T-helper 2 cell treated with Interferon-gamma antibody and Interleukin-4, amounts not matched to agents 100 ng/mL and 5 ng/mL, for 36 hours (primary cell): ENCODE measurements around the gene EMX2. TPM values are rescaled to one million over a fixed set of nuclear protein-coding genes. Genes with fewer than 3 reads are reported as not detected.

Source experiments
- intact Hi-C: fragments of 100-400 bp; cut with micrococcal nuclease; formaldehyde crosslinking; loops from one replicate; pipeline ENCODE4 v1.15.1; 2023
- total RNA-seq: library from RNA; stranded (reverse); gene quantifications from 2 replicates; pipeline ENCODE4 v1.2.3, GENCODE V29; 2022

The EMX2 gene
- total RNA-seq, 1 donor from 2014 or later: not detected

GRCh38 chr10:117543225-117544003 is 868 bp downstream of the EMX2 start:
- intact Hi-C loops: loop anchor here (2.0 to 10.0 kb wide), 2 partner anchors 409 to 1051 kb away; partner anchors contain the start of gene PRLHR

- intact Hi-C loops: loop anchor here (2.0 to 10.0 kb wide), 2 partner anchors 409 to 1051 kb away; partner anchors contain the start of gene PRLHR
Observed at GRCh38 chr10:117544004-117544701, 1.6 kb downstream of the EMX2 start.

GRCh38 chr10:117544711-117545140 is 2.2 kb downstream of the EMX2 start:
- intact Hi-C loops: loop anchor here (2.0 to 10.0 kb wide), 2 partner anchors 410 to 1050 kb away; partner anchors contain the start of gene PRLHR

- intact Hi-C loops: loop anchor here (2.0 to 10.0 kb wide), 2 partner anchors 411 to 1049 kb away; partner anchors contain the start of gene PRLHR
Observed at GRCh38 chr10:117545141-117546019, 2.8 kb downstream of the EMX2 start.

GRCh38 chr10:117546020-117546580 is 3.6 kb downstream of the EMX2 start:
- intact Hi-C loops: loop anchor here (10.0 kb wide), 1 partner anchor 1049 kb away; the partner anchor contains the start of gene PRLHR

GRCh38 chr10:117546581-117547015 is 4.1 kb downstream of the EMX2 start:
- intact Hi-C loops: loop anchor here (10.0 kb wide), 1 partner anchor 1048 kb away; the partner anchor contains the start of gene PRLHR

- intact Hi-C loops: loop anchor here (10.0 kb wide), 1 partner anchor 1048 kb away; the partner anchor contains the start of gene PRLHR
Observed at GRCh38 chr10:117547016-117547715, 4.6 kb downstream of the EMX2 start.

- intact Hi-C loops: loop anchor here (10.0 kb wide), 1 partner anchor 1047 kb away; the partner anchor contains the start of gene PRLHR
Observed at GRCh38 chr10:117547716-117548668, 5.4 kb downstream of the EMX2 start.

GRCh38 chr10:117549100-117549585 is 6.6 kb downstream of the EMX2 start:
- intact Hi-C loops: loop anchor here (10.0 kb wide), 1 partner anchor 1046 kb away; the partner anchor contains the start of gene PRLHR

GRCh38 chr10:117550076-117550475 is 7.5 kb downstream of the EMX2 start:
- intact Hi-C loops: loop anchor here (2.0 kb wide), 1 partner anchor 13 kb away; no protein-coding TSS in a partner anchor

GRCh38 chr10:117550599-117551329 is 8.2 kb downstream of the EMX2 start:
- intact Hi-C loops: loop anchor here (2.0 kb wide), 1 partner anchor 14 kb away; no protein-coding TSS in a partner anchor

GRCh38 chr10:117551330-117552155 is 9.0 kb downstream of the EMX2 start:
- intact Hi-C loops: loop anchor here (2.0 kb wide), 1 partner anchor 15 kb away; no protein-coding TSS in a partner anchor

- intact Hi-C loops: no loop called here
Observed at GRCh38 chr10:117552156-117552631, 9.6 kb downstream of the EMX2 start.

GRCh38 chr10:117552701-117553141 is 10.2 kb downstream of the EMX2 start:
- intact Hi-C loops: no loop called here

- intact Hi-C loops: no loop called here
Observed at GRCh38 chr10:117553142-117553814, 10.7 kb downstream of the EMX2 start.

GRCh38 chr10:117553815-117554172 is 11.2 kb downstream of the EMX2 start:
- intact Hi-C loops: no loop called here
